GM23248 (cell line): Measurements from ENCODE around the gene SPATA25. TPM values are rescaled to one million over a fixed set of nuclear protein-coding genes. Genes with fewer than 3 reads are reported as not detected.

Experiments used
- DNase-seq: peaks from one replicate; pipeline ENCODE4 v3.0.0-alpha.2; 2015
- H2AFZ ChIP-seq: fragments of 200-600 bp; sonication (generic); 2 replicates; pipeline ENCODE4 v1.6.1; 2016; ENCODE audit warnings: antibody characterized with exemption
- H3F3A ChIP-seq: fragments of 200-600 bp; sonication (generic); 2 replicates; pipeline ENCODE4 v1.6.1; 2016; ENCODE audit warnings: mild to moderate bottlenecking, antibody characterized with exemption, mixed run types; ENCODE audit not compliant: insufficient read depth
- H3K27ac ChIP-seq: fragments of 200-600 bp; sonication (generic); 2 replicates; pipeline ENCODE4 v1.5.1; 2016; ENCODE audit warnings: mild to moderate bottlenecking
- H3K27me3 ChIP-seq: fragments of 200-600 bp; sonication (generic); replicated peaks from 2 replicates; pipeline ENCODE4 v1.6.1; 2016; ENCODE audit warnings: mild to moderate bottlenecking; ENCODE audit not compliant: insufficient read depth
- H3K36me3 ChIP-seq: fragments of 200-600 bp; sonication (generic); 2 replicates; pipeline ENCODE4 v1.6.1; 2016; ENCODE audit warnings: low read depth, mild to moderate bottlenecking
- H3K4me1 ChIP-seq: fragments of 200-600 bp; sonication (generic); 2 replicates; pipeline ENCODE4 v1.6.1; 2016; ENCODE audit warnings: mild to moderate bottlenecking; ENCODE audit not compliant: insufficient read depth
- H3K4me2 ChIP-seq: fragments of 200-600 bp; sonication (generic); one replicate; pipeline ENCODE4 v1.6.1; 2016; ENCODE audit warnings: mild to moderate bottlenecking; ENCODE audit not compliant: unreplicated experiment
- H3K4me3 ChIP-seq: fragments of 200-600 bp; sonication (generic); 2 replicates; pipeline ENCODE4 v1.5.1; 2016; ENCODE audit warnings: mild to moderate bottlenecking
- H3K79me2 ChIP-seq: fragments of 200-600 bp; sonication (generic); 2 replicates; pipeline ENCODE4 v1.6.1; 2016; ENCODE audit warnings: mild to moderate bottlenecking; ENCODE audit not compliant: insufficient read depth
- H3K9ac ChIP-seq: fragments of 200-600 bp; sonication (generic); 2 replicates; pipeline ENCODE4 v1.6.1; 2016; ENCODE audit warnings: mild to moderate bottlenecking
- H3K9me2 ChIP-seq: fragments of 200-600 bp; sonication (generic); 2 replicates; pipeline ENCODE4 v1.6.1; 2016; ENCODE audit warnings: mixed run types, mild to moderate bottlenecking, moderate library complexity; ENCODE audit not compliant: insufficient read depth
- H3K9me3 ChIP-seq: fragments of 200-600 bp; sonication (generic); one replicate; pipeline ENCODE4 v1.6.1; 2017; ENCODE audit warnings: low read depth
- H4K20me1 ChIP-seq: fragments of 200-600 bp; sonication (generic); 2 replicates; pipeline ENCODE4 v1.6.0; 2016; ENCODE audit not compliant: insufficient read depth
- EZH2 ChIP-seq: fragments of 200-600 bp; sonication (generic); IDR thresholded peaks from 2 replicates; pipeline ENCODE4 v1.6.1; 2018; ENCODE audit warnings: antibody characterized with exemption, mild to moderate bottlenecking; ENCODE audit not compliant: insufficient read depth, poor library complexity, severe bottlenecking
- EZH2phosphoT487 ChIP-seq: fragments of 200-600 bp; sonication (generic); IDR thresholded peaks from 2 replicates; pipeline ENCODE4 v1.6.1; 2018; ENCODE audit warnings: antibody characterized with exemption, moderate library complexity, mild to moderate bottlenecking, low read depth; ENCODE audit not compliant: insufficient read depth
- WGBS, 2 experiments: methylation state at CpG; one replicate each; pipeline ENCODE4 v1.1.6; 2015 to 2017; ENCODE audit warnings: low lambda C conversion rate in 2 of 2, low coverage in 1 of 2; ENCODE audit errors: missing lambda C conversion rate in 2 of 2; 5-methylcytosine and 5-hydroxymethylcytosine counted together
- in situ Hi-C: fragments of 300-500 bp; cut with MboI; formaldehyde crosslinking; loops from 2 replicates; pipeline ENCODE4 v1.15.0; 2020
- polyA plus RNA-seq: library from polyadenylated mRNA; unstranded; fragments of >200 nt; fragmentation: Nextera tagmentation; extraction: Ambion mirVana; gene quantifications from 2 replicates; pipeline ENCODE4 v1.2.1, GENCODE V29; 2016
- total RNA-seq: library from RNA; depleted of rRNA; stranded (reverse); fragments of >200 nt; shearing (Covaris generic); gene quantifications from 2 replicates; pipeline ENCODE4 v1.2.3, GENCODE V29; 2014

Gene SPATA25
- total and polyA plus RNA-seq, 2 experiments from 2014 or later = not detected

GRCh38 chr20:45857882-45858216 is 29.6 kb downstream of the SPATA25 start:
- Histone ChIP-seq H3F3A (no peaks in the 10 kb centered on the region), H3K79me2 (peaks cover 44% of the 10 kb centered on the region), H3K9ac (peak overlapping the region; percentile 63), H2AFZ (peak overlapping the region; percentile 97), H3K9me3 (no peaks in the 10 kb centered on the region), H3K27me3 (no peaks in the 10 kb centered on the region), H3K4me3 (peak overlapping the region; percentile 99), H3K36me3 (no peaks in the 10 kb centered on the region; the same call in 1 of the 2 replicates), H3K9me2 (no peaks in the 10 kb centered on the region), H3K4me1 (peaks cover 18% of the 10 kb centered on the region; the same call in 1 of the 2 replicates), H4K20me1 (no peaks in the 10 kb centered on the region), H3K27ac (no peak overlapping the region), H3K4me2 (peak overlapping the region; percentile 96)
- TF ChIP-seq EZH2 (no peak), EZH2phosphoT487 (no peak)
- 13 to 38% methylated on average over 5 to 12 of the region's 13 CpGs for WGBS, 2 experiments
- peak; percentile 37 for DNase-seq
- in situ Hi-C loops = no loop called here

GRCh38 chr20:45857114-45857881 is 30.1 kb downstream of the SPATA25 start, which contains the start of the genes ACOT8 and ZSWIM3:
Gene ACOT8, minus strand, starts transcription at chr20:45857392. Its CDS starts 77 bp downstream, at chr20:45857315.
Gene ZSWIM3, plus strand, starts transcription at chr20:45857614. Its CDS starts 212 bp downstream, at chr20:45857826.
- DNase-seq = peak; percentile 99
- Histone ChIP-seq H3K9ac (peak within 1 kb of the TSS; percentile 88), H2AFZ (peak within 1 kb of the TSS; percentile 97), H3K4me3 (peak within 1 kb of the TSS; percentile 99), H3K9me2 (no peaks in the 10 kb centered on the region), H3K9me3 (no peaks in the 10 kb centered on the region), H4K20me1 (no peaks in the 10 kb centered on the region), H3F3A (0 out of 2 replicates have a peak, but pooled peaks cover 2% of the 10 kb centered on the region), H3K27me3 (no peaks in the 10 kb centered on the region), H3K36me3 (no peaks in the 10 kb centered on the region; the same call in 1 of the 2 replicates), H3K4me2 (peak within 1 kb of the TSS; percentile 96), H3K79me2 (peaks cover 44% of the 10 kb centered on the region), H3K4me1 (peaks cover 18% of the 10 kb centered on the region; the same call in 1 of the 2 replicates), H3K27ac (peak within 1 kb of the TSS; percentile 57)
- in situ Hi-C loops = no loop called here
- no peak for TF ChIP-seq EZH2
- TF ChIP-seq EZH2phosphoT487 = no peak
- 1% methylated on average over 30 to 36 of the region's 36 CpGs for WGBS, 2 experiments

- in situ Hi-C loops = no loop called here
- H2AFZ ChIP-seq = no peak overlapping the region
- DNase-seq = no peak
- H3K27me3 ChIP-seq = no peaks in the 10 kb centered on the region
- TF ChIP-seq EZH2 (no peak), EZH2phosphoT487 (no peak)
- H3K4me2 ChIP-seq = no peak overlapping the region
- H3K9me3 ChIP-seq = no peaks in the 10 kb centered on the region
- peaks cover 43% of the 10 kb centered on the region for H3K79me2 ChIP-seq
- H3K4me1 ChIP-seq = peaks cover 12% of the 10 kb centered on the region; the same call in 1 of the 2 replicates
- no peaks in the 10 kb centered on the region for H3K9me2 ChIP-seq
- 55 to 63% methylated on average over 2 of the region's 2 CpGs for WGBS, 2 experiments
- H3F3A ChIP-seq = 0 out of 2 replicates have a peak, but pooled peaks cover 10% of the 10 kb centered on the region
- H3K9ac ChIP-seq = no peak overlapping the region
- H4K20me1 ChIP-seq = no peaks in the 10 kb centered on the region
- no peak overlapping the region for H3K27ac ChIP-seq
- H3K4me3 ChIP-seq = no peak overlapping the region
- H3K36me3 ChIP-seq = no peaks in the 10 kb centered on the region; the same call in none of the 2 replicates
Observed at GRCh38 chr20:45853484-45853883, 33.9 kb downstream of the SPATA25 start.

- TF ChIP-seq EZH2phosphoT487 (no peak), EZH2 (no peak)
- peaks cover 4% of the 10 kb centered on the region for H3K36me3 ChIP-seq
- DNase-seq = no peak
- no peaks in the 10 kb centered on the region for H3K27me3 ChIP-seq
- no peak overlapping the region for H3K4me2 ChIP-seq
- in situ Hi-C loops = no loop called here
- 97% methylated on average over 6 of the region's 6 CpGs for WGBS, 2 experiments
- peaks cover 38% of the 10 kb centered on the region for H3K79me2 ChIP-seq
- H3K4me1 ChIP-seq = peaks cover 7% of the 10 kb centered on the region; the same call in 1 of the 2 replicates
- H3K4me3 ChIP-seq = no peak overlapping the region
- no peaks in the 10 kb centered on the region for H3K9me3 ChIP-seq
- no peaks in the 10 kb centered on the region for H4K20me1 ChIP-seq
- H3K27ac ChIP-seq = no peak overlapping the region
- H3F3A ChIP-seq = 0 out of 2 replicates have a peak, but pooled peaks cover 10% of the 10 kb centered on the region
- H2AFZ ChIP-seq = no peak overlapping the region
- no peak overlapping the region for H3K9ac ChIP-seq
- no peaks in the 10 kb centered on the region for H3K9me2 ChIP-seq
Observed at GRCh38 chr20:45852326-45852725, 35.1 kb downstream of the SPATA25 start.
